Eye (tissue), 1 donor: ENCODE data around the gene HOXD1.

Experiments used
- DNase-seq: peaks from one replicate; pipeline ENCODE4 v3.0.0-alpha.2; 2015

Gene HOXD1

GRCh38 chr2:176154576-176155252, 33.8 kb upstream of the HOXD1 start:
- DNase-seq: no peak

GRCh38 chr2:176155356-176156044, 33.0 kb upstream of the HOXD1 start:
- DNase-seq: no peak

DNA sequence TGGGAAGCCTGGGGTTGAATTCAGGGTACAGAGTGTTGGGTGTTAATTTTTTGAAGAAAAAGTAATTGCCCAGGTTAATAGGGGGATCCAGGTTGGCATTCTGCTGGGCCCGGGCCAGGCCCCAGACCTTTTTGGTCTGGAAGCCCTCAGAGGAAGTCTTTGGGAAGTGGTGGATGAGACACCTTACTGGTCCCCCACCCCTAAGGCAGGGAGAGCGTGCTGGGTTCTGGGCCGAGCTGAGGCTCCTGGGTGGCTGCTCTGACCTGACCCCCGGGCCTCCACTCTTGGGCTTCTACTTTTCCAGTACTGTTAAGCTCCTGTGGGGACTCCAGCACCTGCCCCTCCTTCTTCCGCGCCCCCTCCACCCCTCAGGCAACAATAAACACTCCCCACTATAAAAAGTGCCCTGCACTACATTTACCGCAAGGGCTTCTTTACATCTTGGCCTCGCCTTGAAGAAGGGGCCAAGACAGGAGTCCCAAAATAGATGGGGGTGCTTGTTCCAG, 32.1 kb upstream of the HOXD1 start:
- DNase-seq: no peak

- peak; percentile 54 for DNase-seq
Observed at GRCh38 chr2:176156807-176157498, 31.5 kb upstream of the HOXD1 start, which contains the start of gene HOXD3. Gene HOXD3, plus strand, starts transcription at chr2:176157307. Its CDS starts 11,808 bp downstream, at chr2:176169115.

GRCh38 chr2:176157499-176158185, 30.8 kb upstream of the HOXD1 start:
- DNase-seq: peak; percentile 77

DNA sequence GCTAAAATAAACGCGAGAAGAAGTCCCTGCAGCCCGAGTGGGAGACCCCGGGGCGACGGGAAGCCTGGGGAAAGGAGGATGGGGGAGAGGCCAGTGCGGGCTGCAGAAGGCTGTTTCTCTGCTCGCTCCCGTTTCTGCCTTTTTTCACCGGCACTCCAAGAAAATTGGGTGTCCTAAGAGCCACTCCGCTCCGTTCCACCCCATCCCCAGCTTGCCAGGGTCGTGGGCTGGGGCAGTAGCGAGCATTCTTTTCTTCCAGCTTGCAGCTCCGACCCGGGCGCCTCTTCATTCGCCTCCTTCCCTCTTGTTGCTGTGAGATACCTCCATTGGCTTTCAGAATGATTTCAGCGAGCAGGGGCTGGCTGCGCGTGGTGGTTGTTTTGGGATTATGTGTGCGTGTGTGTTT, 30.3 kb upstream of the HOXD1 start:
- no peak for DNase-seq

GRCh38 chr2:176158855-176159662, 29.4 kb upstream of the HOXD1 start:
- DNase-seq: peak; percentile 48

GRCh38 chr2:176159663-176160250, 28.7 kb upstream of the HOXD1 start:
- DNase-seq: peak; percentile 51

DNA sequence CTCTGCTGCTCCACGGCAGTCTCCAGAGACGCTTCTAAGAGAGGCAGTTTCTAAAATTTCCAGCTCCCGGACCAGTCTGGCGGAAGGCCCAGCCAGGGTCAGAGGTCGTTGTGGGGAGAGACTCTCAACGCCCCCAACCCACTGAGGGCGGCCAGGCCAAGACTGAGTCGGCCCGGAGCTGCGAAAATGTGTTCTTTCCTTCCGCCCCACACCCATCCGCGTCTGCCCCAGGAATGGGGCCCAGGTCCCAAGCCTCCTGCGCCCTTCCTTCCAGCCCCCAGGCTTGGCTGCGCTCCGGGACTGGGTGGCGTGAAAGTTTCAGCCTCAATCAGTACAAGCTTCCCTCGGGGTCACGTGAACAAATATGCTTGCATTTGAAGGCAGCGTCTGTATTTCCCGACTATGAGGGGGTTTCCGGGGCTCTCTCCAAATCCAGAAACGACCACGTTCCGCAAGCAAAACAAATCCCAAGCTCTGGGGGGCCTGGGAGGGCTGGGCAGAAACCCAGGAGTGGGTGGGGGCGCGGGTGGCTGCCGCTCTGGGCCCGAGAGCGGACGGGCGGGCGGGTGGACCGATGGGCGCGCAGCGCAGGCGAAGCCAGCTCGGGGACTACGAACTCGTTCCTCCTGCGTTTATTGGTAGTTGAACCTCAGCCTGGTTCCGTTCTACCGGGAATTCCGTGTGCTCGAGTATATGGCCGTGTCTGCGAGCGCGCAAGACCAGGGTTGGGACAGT, 28.1 kb upstream of the HOXD1 start:
- DNase-seq: peak; percentile 67

GRCh38 chr2:176160986-176161824, 27.3 kb upstream of the HOXD1 start:
- DNase-seq: peak; percentile 55

- DNase-seq: peak; percentile 77
Observed at GRCh38 chr2:176161825-176162626, 26.4 kb upstream of the HOXD1 start.

DNA sequence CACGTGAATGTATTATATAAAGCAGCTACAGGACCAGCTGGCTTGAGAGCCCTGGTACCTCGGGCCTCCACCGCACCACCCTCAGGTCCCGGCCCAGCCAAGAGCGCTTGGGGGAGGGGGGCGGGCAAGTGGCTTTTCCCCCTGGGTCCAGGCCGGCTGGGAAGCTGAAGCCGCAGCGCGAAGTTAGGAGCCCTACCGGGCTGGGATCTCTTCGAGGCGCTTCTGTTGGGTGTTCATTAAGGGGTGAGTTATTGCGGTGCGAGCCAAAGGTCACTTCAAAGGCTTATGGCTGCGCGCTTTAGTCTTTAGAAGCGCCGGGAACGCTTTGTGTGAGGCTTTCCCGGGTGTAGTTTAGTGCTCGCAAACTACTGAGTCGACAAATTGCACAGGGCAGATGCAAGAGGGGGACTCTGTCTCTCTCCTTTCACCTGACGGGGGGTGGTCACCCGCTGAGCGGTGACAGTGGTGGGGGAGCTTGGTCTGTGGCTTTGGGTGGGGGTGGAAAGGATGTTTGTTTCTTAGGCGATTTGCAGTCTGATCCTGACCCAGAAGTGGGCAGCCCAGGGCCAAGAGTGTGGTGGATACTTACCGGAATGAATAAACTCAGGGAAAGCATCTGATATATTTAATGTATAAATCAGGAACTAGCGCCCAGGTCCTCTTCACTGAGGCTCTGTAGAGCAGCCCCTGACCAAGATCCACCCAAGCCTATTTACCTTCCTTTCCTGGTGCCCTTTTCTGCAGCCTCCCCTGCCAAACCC, 25.4 kb upstream of the HOXD1 start:
- DNase-seq: peak; percentile 37

- DNase-seq: peak; percentile 7
Observed at GRCh38 chr2:176163672-176164056, 24.8 kb upstream of the HOXD1 start.

- DNase-seq: no peak
Observed at GRCh38 chr2:176164201-176164600, 24.3 kb upstream of the HOXD1 start.

DNA sequence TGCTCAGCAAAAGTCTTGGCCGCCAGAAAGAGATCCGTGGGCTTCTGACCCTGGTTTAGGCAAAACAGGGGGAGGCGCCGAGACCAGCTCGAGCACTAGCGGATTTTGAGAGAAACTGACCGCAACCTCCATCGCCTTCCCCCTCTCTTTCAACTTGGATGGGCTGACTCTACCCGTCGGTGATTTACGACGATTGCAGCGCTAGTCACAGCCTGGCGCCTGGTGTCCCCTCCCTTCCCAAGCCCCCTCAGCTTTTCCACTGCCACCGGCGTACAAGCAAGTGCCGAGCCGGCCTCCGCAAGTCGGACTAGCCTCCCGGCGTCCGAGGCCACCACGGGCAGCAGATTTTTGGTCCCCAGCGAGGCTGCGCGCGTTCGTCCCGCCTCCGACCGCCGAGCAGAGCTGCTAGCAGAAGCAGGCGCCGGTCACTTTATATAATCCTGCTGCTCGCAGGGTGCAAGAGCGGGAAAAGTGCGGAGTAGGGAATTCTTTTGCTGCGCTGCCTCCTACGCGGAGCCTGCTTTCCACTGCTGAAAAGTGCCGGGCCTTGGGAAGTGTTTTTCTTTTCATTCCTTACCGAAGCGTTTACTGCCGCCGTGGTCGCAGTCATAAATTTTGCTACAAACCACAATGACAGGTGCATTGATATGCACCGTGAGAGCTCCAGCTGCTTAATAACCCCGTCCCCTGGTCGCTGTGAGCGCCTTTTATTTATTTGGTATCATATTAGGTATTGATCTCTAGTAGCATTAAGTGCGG, 23.7 kb upstream of the HOXD1 start:
- peak; percentile 64 for DNase-seq

DNA sequence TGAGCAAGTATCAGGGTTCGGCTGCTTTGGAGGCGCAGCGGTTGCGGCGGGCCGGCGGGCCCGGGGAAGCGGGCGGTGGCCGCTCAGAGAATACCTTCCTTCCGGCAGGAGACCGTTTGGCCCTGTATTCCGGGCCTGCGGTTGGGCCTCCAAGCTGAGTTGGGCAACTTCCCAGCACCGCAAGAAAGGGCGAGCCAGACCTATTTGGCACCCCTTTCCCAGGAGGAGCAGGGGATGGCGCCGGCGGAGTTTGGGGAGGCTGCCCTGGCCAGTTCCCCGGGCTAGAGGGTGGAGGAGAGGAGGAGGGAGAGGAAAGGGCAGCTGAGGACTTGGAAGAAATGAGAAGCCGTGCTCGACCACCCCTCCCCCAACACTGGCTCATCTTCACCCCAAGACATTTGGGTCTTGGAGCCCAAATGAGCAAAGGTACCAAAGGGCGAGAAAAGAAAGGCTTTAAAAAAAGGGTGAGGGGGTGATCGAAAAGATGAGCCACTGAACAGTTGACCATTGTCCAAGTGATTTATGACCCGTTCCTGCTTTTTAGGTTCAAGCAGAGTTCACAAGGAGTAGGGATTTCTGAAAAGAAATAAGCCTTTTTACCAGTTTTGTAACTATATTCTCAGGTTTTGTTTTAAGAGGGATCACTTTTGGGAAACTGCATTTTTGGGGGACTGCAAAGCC, 23.0 kb upstream of the HOXD1 start:
- DNase-seq: peak; percentile 13

GRCh38 chr2:176166272-176166671, 22.2 kb upstream of the HOXD1 start:
- peak; percentile 13 for DNase-seq
